K562 (cell line): ENCODE results near the gene PAX8. TPM values are rescaled to one million over a fixed set of nuclear protein-coding genes. Genes with fewer than 3 reads are reported as not detected.

Experiments
- AFF4 ChIP-seq: sonication (generic); formaldehyde crosslinking; IDR thresholded peaks from 2 replicates; pipeline ENCODE4 v1.8.0; 2023; ENCODE audit warnings: mild to moderate bottlenecking, missing genetic modification reagents
- CBFA2T3 ChIP-seq: fragments of 450-650 bp; IDR thresholded peaks from 2 replicates; pipeline ENCODE4 v1.6.1; 2017
- CHAMP1 ChIP-seq: fragments of 450-650 bp; IDR thresholded peaks from 2 replicates; pipeline ENCODE4 v1.6.1; 2016; ENCODE audit warnings: mild to moderate bottlenecking
- E2F1 ChIP-seq: sonication (generic); formaldehyde crosslinking; IDR thresholded peaks from 2 replicates; pipeline ENCODE4 v1.8.1; 2023; ENCODE audit warnings: mild to moderate bottlenecking, missing genetic modification reagents, moderate library complexity
- E2F5 ChIP-seq: sonication (generic); formaldehyde crosslinking; IDR thresholded peaks from 2 replicates; pipeline ENCODE4 v1.8.0; 2022; ENCODE audit warnings: mild to moderate bottlenecking, missing genetic modification reagents
- KAT7 ChIP-seq: sonication (generic); formaldehyde crosslinking; IDR thresholded peaks from 2 replicates; pipeline ENCODE4 v1.8.0; 2022; ENCODE audit warnings: missing genetic modification reagents, mild to moderate bottlenecking, borderline replicate concordance
- KLF16 ChIP-seq: IDR thresholded peaks from 2 replicates; pipeline ENCODE4 v1.6.1; 2016; ENCODE audit warnings: antibody characterized with exemption
- MAFF ChIP-seq: IDR thresholded peaks from 2 replicates; pipeline ENCODE4 v1.6.1; 2012; ENCODE audit warnings: low read length, improper control_type of control experiment
- PHTF2 ChIP-seq: fragments of 250-450 bp; sonication (Bioruptor Pico); IDR thresholded peaks from 2 replicates; pipeline ENCODE4 v1.5.0; 2021; ENCODE audit warnings: mild to moderate bottlenecking
- polyA plus RNA-seq, 8 experiments: library from polyadenylated mRNA; depleted of rRNA in 4 of 8; stranded (reverse) in 5 of 8; unstranded in 3 of 8; fragments of >200 nt; fragmentation: Nextera tagmentation in 2 of 8; fragmentation: Illumina TruSeq in 1 of 8; extraction: Ambion mirVana in 2 of 8; extraction: Trizol in 1 of 8; gene quantifications; 2 replicates each; pipeline versions ENCODE4 v1.2.1 to v1.2.3, GENCODE V29; 2011 to 2014; ENCODE audit warnings: inconsistent platforms in 1 of 8, missing spikeins in 1 of 8
- total RNA-seq, 7 experiments: library from RNA; depleted of rRNA in 6 of 7; stranded (reverse); fragments of >200 nt in 6 of 7; fragmentation: Illumina TruSeq in 2 of 7; extraction: Trizol in 2 of 7; gene quantifications; 2 replicates each; pipeline versions ENCODE4 v1.2.1 to v1.2.3, GENCODE V29; 2011 to 2021; ENCODE audit warnings: low replicate concordance in 1 of 7

The PAX8 gene
- total and polyA plus RNA-seq, 9 of the 15 experiments (the other 6 are each of a cell fraction or from before 2014, with no cell fraction given), result 0.13 to 2.1 (median 0.51) TPM

- TF ChIP-seq AFF4 (CRISPR knock-in tag) (no peak), KAT7 (no peak), E2F5 (CRISPR knock-in tag) (no peak), KLF16 (no peak), CHAMP1 (no peak), MAFF (no peak), PHTF2 (CRISPR knock-in tag) (no peak), CBFA2T3 (no peak; the same call in 1 of the 2 replicates), E2F1 (CRISPR knock-in tag) (no peak)
Observed at GRCh38 chr2:113173542-113174375, 105.0 kb downstream of the PAX8 start, which contains the start of gene PSD4 (continued).
